Mammary epithelial cell (primary cell): ENCODE measurements around the gene FRAS1.

Source experiments
- CTCF ChIP-seq, 2 donors: IDR thresholded peaks in 1 of 2; conservative IDR thresholded peaks in 1 of 2; 2 replicates each; pipeline ENCODE4 v1.5.1; 2011 to 2012; ENCODE audit warnings: inconsistent platforms in 2 of 2, low read length in 2 of 2, mild to moderate bottlenecking in 2 of 2, control low read depth in 1 of 2, low read depth in 1 of 2; ENCODE audit not compliant: insufficient read depth in 1 of 2; ENCODE audit errors: extremely low read depth in 1 of 2
- EZH2 ChIP-seq: IDR thresholded peaks from 2 replicates; pipeline ENCODE4 v1.6.1; 2012; ENCODE audit warnings: low read length, inconsistent platforms, borderline replicate concordance

GRCh38 chr4:78468272-78468671, 411.1 kb downstream of the FRAS1 start:
- TF ChIP-seq CTCF (conservative IDR thresholded peaks at IDR 0.05 in 1 of 2, IDR thresholded peaks at IDR 0.05 in 1 of 2; ENCODE audit: extremely low read depth in 1 of 2, insufficient read depth in 1 of 2, low read depth in 1 of 2, low read length in 2 of 2) (no peak), EZH2 (no peak)
